K562 (cell line): Measurements from ENCODE around the gene GAK.

Source experiments
- CBX5 ChIP-seq: IDR thresholded peaks from 2 replicates; pipeline ENCODE4 v1.6.1; 2014; ENCODE audit warnings: low read depth, borderline replicate concordance
- CTCF ChIP-seq, 3 experiments: IDR thresholded peaks in 2 of 3; conservative IDR thresholded peaks in 1 of 3; 2 replicates each; pipeline ENCODE4 v1.5.1; 2011 to 2012; ENCODE audit warnings: low read length in 3 of 3, mild to moderate bottlenecking in 3 of 3, control low read depth in 2 of 3, improper control_type of control experiment in 1 of 3, inconsistent platforms in 1 of 3, low read depth in 1 of 3, mixed read lengths in 1 of 3, moderate library complexity in 1 of 3; ENCODE audit not compliant: insufficient read depth in 2 of 3
- GTF2F1 ChIP-seq: IDR thresholded peaks from 2 replicates; pipeline ENCODE4 v1.6.1; 2011; ENCODE audit warnings: low read depth, low read length, improper control_type of control experiment
- HNRNPUL1 ChIP-seq: fragments of 200-400 bp; formaldehyde crosslinking; IDR thresholded peaks from 2 replicates; pipeline ENCODE4 v1.6.1; 2017; ENCODE audit warnings: low read length
- MAX ChIP-seq: sonication (generic); formaldehyde crosslinking; IDR thresholded peaks from 2 replicates; pipeline ENCODE4 v1.9.0; 2022; ENCODE audit warnings: mild to moderate bottlenecking, missing genetic modification reagents
- NONO ChIP-seq, 2 experiments: fragments of 200-400 bp in 1 of 2; fragments of 450-650 bp in 1 of 2; formaldehyde crosslinking in 1 of 2; IDR thresholded peaks; 2 replicates each; pipeline ENCODE4 v1.6.1; 2017; ENCODE audit warnings: low read depth in 2 of 2, mild to moderate bottlenecking in 2 of 2, moderate library complexity in 2 of 2, low read length in 1 of 2
- PATZ1 ChIP-seq: fragments of 250-450 bp; sonication (Bioruptor Pico); IDR thresholded peaks from 2 replicates; pipeline ENCODE4 v1.5.0; 2020; ENCODE audit warnings: mild to moderate bottlenecking, borderline replicate concordance
- REST ChIP-seq, 2 experiments: fragments of 450-650 bp; formaldehyde crosslinking in 1 of 2; IDR thresholded peaks; 2 replicates each; pipeline versions ENCODE4 v1.4.0 to v1.6.1; 2014 to 2020; ENCODE audit warnings: mild to moderate bottlenecking in 2 of 2, borderline replicate concordance in 1 of 2, low read depth in 1 of 2
- SIN3A ChIP-seq, 2 experiments: fragments of 150-350 bp in 1 of 2; IDR thresholded peaks; 2 replicates each; pipeline ENCODE4 v1.6.1; 2011 to 2016; ENCODE audit warnings: borderline replicate concordance in 2 of 2, low read depth in 2 of 2, low read length in 2 of 2, mild to moderate bottlenecking in 2 of 2, moderate library complexity in 2 of 2; ENCODE audit not compliant: control insufficient read depth in 1 of 2
- SMARCA5 ChIP-seq: fragments of 450-650 bp; IDR thresholded peaks from 2 replicates; pipeline ENCODE4 v1.6.1; 2016
- TARDBP ChIP-seq: fragments of 450-650 bp; IDR thresholded peaks from 2 replicates; pipeline ENCODE4 v1.6.1; 2016
- ZHX1 ChIP-seq: fragments of 150-350 bp; conservative IDR thresholded peaks from 2 replicates; pipeline ENCODE4 v1.6.1; 2014; ENCODE audit warnings: low read length

GRCh38 chr4:821631-822030, 110.5 kb downstream of the GAK start:
- TF ChIP-seq MAX (no peak), NONO (IDR thresholded peaks at IDR 0.05; ENCODE audit: low read depth in 2 of 2, low read length in 1 of 2) (no peak), PATZ1 (CRISPR knock-in tag) (no peak), CTCF (IDR thresholded peaks at IDR 0.05 in 2 of 3, conservative IDR thresholded peaks at IDR 0.05 in 1 of 3; ENCODE audit: insufficient read depth in 2 of 3, low read depth in 1 of 3, low read length in 3 of 3) (no peak), SIN3A (IDR thresholded peaks at IDR 0.05; ENCODE audit: borderline replicate concordance in 2 of 2, control insufficient read depth in 1 of 2, low read depth in 2 of 2, low read length in 2 of 2) (no peak), ZHX1 (no peak), REST (IDR thresholded peaks at IDR 0.05; ENCODE audit: borderline replicate concordance) (no peak), REST (CRISPR knock-in tag; IDR thresholded peaks at IDR 0.05; ENCODE audit: low read depth) (no peak), TARDBP (no peak), CBX5 (no peak), SMARCA5 (no peak), HNRNPUL1 (no peak), GTF2F1 (no peak)
